ENCODE measurements around the gene VPS13C.

DNA sequence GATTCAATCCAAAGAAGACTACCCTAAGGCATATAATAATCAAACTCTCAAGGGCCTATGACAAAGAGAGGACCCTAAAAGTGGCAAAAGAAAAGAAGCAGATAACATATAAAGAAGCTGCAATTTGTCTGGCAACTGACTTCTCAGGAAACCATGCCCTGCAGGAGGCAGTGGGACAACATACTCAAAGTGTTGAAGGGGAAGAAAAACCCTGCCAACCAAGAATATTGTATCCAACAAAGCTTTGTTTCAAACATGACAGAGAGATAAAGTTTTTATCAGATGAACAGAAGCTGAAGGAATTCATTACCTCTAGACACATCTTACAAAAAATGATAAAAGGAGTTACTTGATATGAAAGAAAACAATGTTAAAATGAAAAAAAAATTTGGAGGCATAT lies 167.1 kb downstream of the VPS13C start:
- no peak for TF ChIP-seq GATA2 (IDR thresholded peaks at IDR 0.05; ENCODE audit: low read depth, low read length)
- no peak for TF ChIP-seq GATA3 (IDR thresholded peaks at IDR 0.05; ENCODE audit: low read depth, low read length)

All from SH-SY5Y (cell line).